HCT116 (cell line): ENCODE measurements around the gene SPHKAP. TPM values are rescaled to one million over a fixed set of nuclear protein-coding genes. Genes with fewer than 3 reads are reported as not detected.

ENCODE experiments used
- ATAC-seq: fragments of 200-7000 bp; cut with Tn5 transposase; 2 replicates; pipeline ENCODE4 v1.9.1; 2020; ENCODE audit warnings: mild to moderate bottlenecking, moderate library complexity
- BruUV-seq: library from RNA; stranded (reverse); fragments of 400-500 nt; replicated peaks from 2 replicates; lab custom pipeline; 2021; lab: Mats Ljungman, UMichigan
- CTCF ChIA-PET: fragments of 300-600 bp; sonication (Branson Sonifier 250); formaldehyde crosslinking; loops from one replicate; lab custom pipeline; 2021; ENCODE audit warnings: antibody characterized with exemption; lab: Charles Lee
- POLR2A ChIA-PET: fragments of 300-600, 350-600 bp; sonication (Branson Sonifier 250); formaldehyde crosslinking; loops from one replicate; lab custom pipeline; 2021; ENCODE audit warnings: antibody characterized with exemption; lab: Charles Lee
- RAD21 ChIA-PET, 2 experiments: fragments of 300-600 bp; sonication (Branson Sonifier 250); formaldehyde crosslinking; loops; one replicate each; lab custom pipeline; 2023; ENCODE audit warnings: low total read pairs in 2 of 2; ENCODE audit not compliant: uncharacterized antibody in 2 of 2, unreplicated experiment in 2 of 2, low non-redundant PET in 1 of 2; lab: Charles Lee
- DNase-seq: peaks from one replicate; pipeline ENCODE4 v3.0.0-alpha.2; 2010; ENCODE audit warnings: low read depth, low spot score
- H2AFZ ChIP-seq: fragments of 200-600 bp; shearing (Covaris generic), sonication (generic); 2 replicates; pipeline ENCODE4 v1.6.1; 2017; ENCODE audit warnings: low read depth, mixed run types, mixed read lengths, antibody characterized with exemption, low read length; ENCODE audit not compliant: poor library complexity, severe bottlenecking
- H3K27ac ChIP-seq: 2 replicates; pipeline ENCODE4 v1.5.1; 2012; ENCODE audit warnings: low read depth, low read length
- H3K27me3 ChIP-seq: fragments of 200-600 bp; sonication (generic); 2 replicates; pipeline ENCODE4 v1.6.1; 2016; ENCODE audit warnings: mixed run types, low read length, mixed read lengths; ENCODE audit not compliant: insufficient read depth
- H3K36me3 ChIP-seq, 2 experiments: fragments of 200-500 bp in 1 of 2; fragments of 200-600 bp in 1 of 2; sonication (Bioruptor generic) in 1 of 2; sonication (generic) in 1 of 2; 2 replicates each; pipeline versions ENCODE4 v1.5.1 to v1.6.1; 2014 to 2016; ENCODE audit warnings: low read length in 2 of 2, inconsistent platforms in 1 of 2, mixed read lengths in 1 of 2, mixed run types in 1 of 2; ENCODE audit not compliant: insufficient read depth in 2 of 2, control insufficient read depth in 1 of 2
- H3K4me1 ChIP-seq, 2 experiments: fragments of 200-600 bp in 1 of 2; sonication (generic) in 1 of 2; 2 replicates each; pipeline versions ENCODE4 v1.5.1 to v1.6.1; 2012 to 2017; ENCODE audit warnings: low read length in 2 of 2, inconsistent platforms in 1 of 2, mild to moderate bottlenecking in 1 of 2, mixed read lengths in 1 of 2, mixed run types in 1 of 2, moderate library complexity in 1 of 2; ENCODE audit not compliant: insufficient read depth in 2 of 2, control insufficient read depth in 1 of 2
- H3K4me2 ChIP-seq: fragments of 200-600 bp; sonication (generic); 2 replicates; pipeline ENCODE4 v1.6.1; 2017; ENCODE audit warnings: mixed run types, low read length, mixed read lengths
- H3K4me3 ChIP-seq, 2 experiments: fragments of 200-600 bp in 1 of 2; sonication (generic) in 1 of 2; replicated peaks in 1 of 2; 2 replicates each; pipeline ENCODE4 v1.5.1; 2011 to 2016; ENCODE audit warnings: low read length in 2 of 2, control low read depth in 1 of 2, low read depth in 1 of 2, mild to moderate bottlenecking in 1 of 2, mixed read lengths in 1 of 2, mixed run types in 1 of 2
- H3K79me2 ChIP-seq: fragments of 200-600 bp; sonication (generic); 2 replicates; pipeline ENCODE4 v1.6.1; 2017; ENCODE audit warnings: mild to moderate bottlenecking, mixed run types, low read length, moderate library complexity, mixed read lengths; ENCODE audit not compliant: insufficient read depth
- H3K9ac ChIP-seq: fragments of 200-600 bp; sonication (generic); 2 replicates; pipeline ENCODE4 v1.6.1; 2016; ENCODE audit warnings: low read length, mixed read lengths
- H3K9me2 ChIP-seq: fragments of 200-600 bp; sonication (generic), shearing (Covaris generic); 2 replicates; pipeline ENCODE4 v1.6.1; 2017; ENCODE audit warnings: mixed run types, mild to moderate bottlenecking, moderate library complexity; ENCODE audit not compliant: insufficient read depth
- H3K9me3 ChIP-seq, 2 experiments: fragments of 200-500 bp in 1 of 2; fragments of 200-600 bp in 1 of 2; sonication (Bioruptor generic) in 1 of 2; sonication (generic) in 1 of 2; 2 replicates each; pipeline ENCODE4 v1.6.1; 2014 to 2017; ENCODE audit warnings: low read length in 2 of 2, mixed read lengths in 2 of 2, inconsistent platforms in 1 of 2, low read depth in 1 of 2, mild to moderate bottlenecking in 1 of 2, mixed run types in 1 of 2, moderate library complexity in 1 of 2; ENCODE audit not compliant: control insufficient read depth in 1 of 2, insufficient read depth in 1 of 2
- H4K20me1 ChIP-seq: fragments of 200-600 bp; sonication (generic), shearing (Covaris generic); 2 replicates; pipeline ENCODE4 v1.6.1; 2017; ENCODE audit warnings: mixed run types, mild to moderate bottlenecking, moderate library complexity; ENCODE audit not compliant: insufficient read depth
- CBX3 ChIP-seq: IDR thresholded peaks from 2 replicates; pipeline ENCODE4 v1.6.1; 2012; ENCODE audit warnings: low read depth
- ELF1 ChIP-seq: IDR thresholded peaks from 2 replicates; pipeline ENCODE4 v1.6.1; 2012; ENCODE audit warnings: low read depth, borderline replicate concordance
- POLR2A ChIP-seq: IDR thresholded peaks from 2 replicates; pipeline ENCODE4 v1.7.0; 2011; ENCODE audit warnings: borderline replicate concordance; ENCODE audit not compliant: insufficient read depth, insufficient read length; ENCODE audit errors: extremely low read depth
- RAD21 ChIP-seq: IDR thresholded peaks from 2 replicates; pipeline ENCODE4 v1.6.1; 2012; ENCODE audit warnings: low read depth, mild to moderate bottlenecking
- SIN3A ChIP-seq: IDR thresholded peaks from 2 replicates; pipeline ENCODE4 v1.6.1; 2012; ENCODE audit warnings: low read depth
- SP1 ChIP-seq: IDR thresholded peaks from 2 replicates; pipeline ENCODE4 v1.6.1; 2012; ENCODE audit warnings: low read depth
- TCF7L2 ChIP-seq: IDR thresholded peaks from 2 replicates; pipeline ENCODE4 v1.7.0; 2011; ENCODE audit warnings: borderline replicate concordance, inconsistent platforms; ENCODE audit not compliant: insufficient read depth, insufficient read length; ENCODE audit errors: extremely low read depth
- YY1 ChIP-seq: IDR thresholded peaks from 2 replicates; pipeline ENCODE4 v1.6.1; 2011; ENCODE audit warnings: low read length, low read depth, moderate library complexity, mild to moderate bottlenecking; ENCODE audit not compliant: insufficient replicate concordance; ENCODE audit errors: extremely low read depth
- intact Hi-C: fragments of 100-400 bp; cut with micrococcal nuclease; formaldehyde crosslinking; loops from 2 replicates; pipeline ENCODE4 v1.10.0; 2022
- total RNA-seq: library from RNA; stranded (reverse); gene quantifications from one replicate; pipeline ENCODE4 v1.2.1, GENCODE V29; 2021; ENCODE audit not compliant: unreplicated experiment
- TF ChIP-seq, protein P1 (sequence below): IDR thresholded peaks from 2 replicates; pipeline ENCODE4 v1.6.1; 2012; ENCODE audit warnings: low read depth
- TF ChIP-seq, protein P2 (sequence below): IDR thresholded peaks from 2 replicates; pipeline ENCODE4 v1.6.1; 2011; ENCODE audit warnings: mild to moderate bottlenecking, low read length, moderate library complexity; ENCODE audit not compliant: insufficient replicate concordance; ENCODE audit errors: extremely low read depth

Gene SPHKAP
- total RNA-seq, 1 experiment from 2014 or later: not detected

DNA sequence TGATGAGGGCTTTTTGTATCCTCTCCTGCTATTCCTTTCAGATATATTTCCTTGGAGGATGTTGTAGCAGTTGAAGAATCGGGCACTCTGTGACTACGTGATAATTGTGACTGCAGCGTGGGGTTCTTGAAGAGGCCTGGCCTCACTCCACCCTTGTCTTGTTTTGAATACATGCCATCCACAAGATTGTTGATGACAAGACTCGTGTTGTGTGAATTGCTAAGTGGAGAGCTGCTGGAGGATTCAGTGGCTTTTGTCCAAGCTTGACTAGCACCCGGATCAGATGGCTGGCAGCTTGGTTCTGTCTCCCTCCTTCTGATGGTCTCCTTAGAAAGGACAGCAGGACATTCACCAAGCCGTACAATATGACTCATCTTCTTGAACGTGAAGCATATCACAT lies 163.2 kb downstream of the SPHKAP start (continued):
- TF ChIP-seq, protein P1, sequence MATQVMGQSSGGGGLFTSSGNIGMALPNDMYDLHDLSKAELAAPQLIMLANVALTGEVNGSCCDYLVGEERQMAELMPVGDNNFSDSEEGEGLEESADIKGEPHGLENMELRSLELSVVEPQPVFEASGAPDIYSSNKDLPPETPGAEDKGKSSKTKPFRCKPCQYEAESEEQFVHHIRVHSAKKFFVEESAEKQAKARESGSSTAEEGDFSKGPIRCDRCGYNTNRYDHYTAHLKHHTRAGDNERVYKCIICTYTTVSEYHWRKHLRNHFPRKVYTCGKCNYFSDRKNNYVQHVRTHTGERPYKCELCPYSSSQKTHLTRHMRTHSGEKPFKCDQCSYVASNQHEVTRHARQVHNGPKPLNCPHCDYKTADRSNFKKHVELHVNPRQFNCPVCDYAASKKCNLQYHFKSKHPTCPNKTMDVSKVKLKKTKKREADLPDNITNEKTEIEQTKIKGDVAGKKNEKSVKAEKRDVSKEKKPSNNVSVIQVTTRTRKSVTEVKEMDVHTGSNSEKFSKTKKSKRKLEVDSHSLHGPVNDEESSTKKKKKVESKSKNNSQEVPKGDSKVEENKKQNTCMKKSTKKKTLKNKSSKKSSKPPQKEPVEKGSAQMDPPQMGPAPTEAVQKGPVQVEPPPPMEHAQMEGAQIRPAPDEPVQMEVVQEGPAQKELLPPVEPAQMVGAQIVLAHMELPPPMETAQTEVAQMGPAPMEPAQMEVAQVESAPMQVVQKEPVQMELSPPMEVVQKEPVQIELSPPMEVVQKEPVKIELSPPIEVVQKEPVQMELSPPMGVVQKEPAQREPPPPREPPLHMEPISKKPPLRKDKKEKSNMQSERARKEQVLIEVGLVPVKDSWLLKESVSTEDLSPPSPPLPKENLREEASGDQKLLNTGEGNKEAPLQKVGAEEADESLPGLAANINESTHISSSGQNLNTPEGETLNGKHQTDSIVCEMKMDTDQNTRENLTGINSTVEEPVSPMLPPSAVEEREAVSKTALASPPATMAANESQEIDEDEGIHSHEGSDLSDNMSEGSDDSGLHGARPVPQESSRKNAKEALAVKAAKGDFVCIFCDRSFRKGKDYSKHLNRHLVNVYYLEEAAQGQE: no peak
- no peak for TF ChIP-seq TCF7L2
- TF ChIP-seq POLR2A: no peak
- no peak for TF ChIP-seq YY1
- TF ChIP-seq SP1: no peak
- no peak for TF ChIP-seq SIN3A
- TF ChIP-seq, all 23 proteins: peak for 0

DNA sequence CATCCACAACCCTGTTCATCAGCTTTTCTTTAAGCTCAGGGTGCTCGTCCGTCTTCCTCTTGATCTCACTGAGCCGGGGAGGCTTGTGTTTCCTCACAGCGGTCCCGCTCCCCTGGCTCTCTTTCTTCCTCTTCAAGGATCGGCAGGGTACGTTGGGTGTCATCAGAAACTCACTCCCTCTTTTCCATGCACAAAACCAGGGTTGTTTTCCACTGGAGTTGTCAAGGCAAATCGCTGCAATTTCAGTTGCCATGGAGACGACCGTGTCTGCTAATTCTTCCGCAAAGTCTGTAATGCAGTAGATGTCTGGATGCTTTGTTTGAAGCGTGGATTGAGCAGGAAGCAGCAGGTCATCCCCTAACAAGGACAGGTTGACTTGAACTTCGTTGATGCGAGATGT lies 163.7 kb downstream of the SPHKAP start:
- Histone ChIP-seq H3K79me2 (no peaks in the 10 kb centered on the region), H3K27me3 (no peaks in the 10 kb centered on the region), H3K4me2 (no peak overlapping the region), H3K4me1 (no peaks in the 10 kb centered on the region), H3K36me3 (no peaks in the 10 kb centered on the region), H4K20me1 (no peaks in the 10 kb centered on the region), H3K9me2 (no peaks in the 10 kb centered on the region), H3K9ac (no peak overlapping the region), H3K9me3 (no peaks in the 10 kb centered on the region), H2AFZ (no peak overlapping the region), H3K27ac (no peak overlapping the region), H3K4me3 (no peak overlapping the region)
- ATAC-seq (no peak), DNase-seq (no peak)
- BruUV-seq: no TSS peak
- CTCF ChIA-PET: no interaction called here
- TF ChIP-seq CBX3: no peak
- TF ChIP-seq ELF1: no peak
- TF ChIP-seq RAD21: no peak
- no peak for TF ChIP-seq POLR2A
- TF ChIP-seq, protein P2, sequence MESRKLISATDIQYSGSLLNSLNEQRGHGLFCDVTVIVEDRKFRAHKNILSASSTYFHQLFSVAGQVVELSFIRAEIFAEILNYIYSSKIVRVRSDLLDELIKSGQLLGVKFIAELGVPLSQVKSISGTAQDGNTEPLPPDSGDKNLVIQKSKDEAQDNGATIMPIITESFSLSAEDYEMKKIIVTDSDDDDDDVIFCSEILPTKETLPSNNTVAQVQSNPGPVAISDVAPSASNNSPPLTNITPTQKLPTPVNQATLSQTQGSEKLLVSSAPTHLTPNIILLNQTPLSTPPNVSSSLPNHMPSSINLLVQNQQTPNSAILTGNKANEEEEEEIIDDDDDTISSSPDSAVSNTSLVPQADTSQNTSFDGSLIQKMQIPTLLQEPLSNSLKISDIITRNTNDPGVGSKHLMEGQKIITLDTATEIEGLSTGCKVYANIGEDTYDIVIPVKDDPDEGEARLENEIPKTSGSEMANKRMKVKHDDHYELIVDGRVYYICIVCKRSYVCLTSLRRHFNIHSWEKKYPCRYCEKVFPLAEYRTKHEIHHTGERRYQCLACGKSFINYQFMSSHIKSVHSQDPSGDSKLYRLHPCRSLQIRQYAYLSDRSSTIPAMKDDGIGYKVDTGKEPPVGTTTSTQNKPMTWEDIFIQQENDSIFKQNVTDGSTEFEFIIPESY: no peak
- intact Hi-C loops: no loop called here
- POLR2A ChIA-PET: no interaction called here
- RAD21 ChIA-PET: no interaction called here
